ENCODE measurements around the gene ADAMTSL3. TPM values are rescaled to one million over a fixed set of nuclear protein-coding genes. Genes with fewer than 3 reads are reported as not detected.
"Not testable (repeated sequence)": the region's sequence is repeated elsewhere in the genome, so short reads cannot be mapped to it uniquely, and the experiment has no call there.

Gene ADAMTSL3
- total RNA-seq, 5 donors from 2014 or later (not counting 1 experiment from before 2014, with no cell fraction given), result 0.07 to 0.15 (median 0.12) TPM; not detected in 1

- 33% methylated on average over 1 of the region's 2 CpGs for WGBS (ENCODE audit: insufficient coverage)
- peaks cover 0 to 10% of the 10 kb centered on the region in 2 experiments for H3K27me3 ChIP-seq (replicated peaks in 1 of 2; ENCODE audit: control insufficient read depth in 2 of 2, extremely low read depth in 1 of 2, insufficient read depth in 2 of 2, low read length in 1 of 2)
- Mint-ChIP-seq H3K4me3 (no peak overlapping the region), H3K27me3 (peaks cover 11 to 12% of the 10 kb centered on the region in 2 donors), H3K4me1 (no peaks in the 10 kb centered on the region), H3K36me3 (no peaks in the 10 kb centered on the region), H3K9me3 (peaks cover 6 to 10% (median 8%) of the 10 kb centered on the region in 3 donors), H3K27ac (no peak overlapping the region)
- H3K4me3 ChIP-seq (ENCODE audit: control insufficient read depth in 1 of 2, extremely low read depth in 1 of 2, low read length in 1 of 2), result no peak overlapping the region
- H3K27ac ChIP-seq (ENCODE audit: low read length), result no peak overlapping the region
- no peak for DNase-seq
- H3K9me3 ChIP-seq, result no peaks in the 10 kb centered on the region
- no peak for ATAC-seq (replicated peaks in 1 of 4)
- H3K36me3 ChIP-seq (ENCODE audit: control insufficient read depth in 2 of 2, extremely low read depth in 1 of 2, insufficient read depth in 1 of 2, low read length in 1 of 2), result no peaks in the 10 kb centered on the region
- CTCF ChIA-PET, result no interaction called here
- no peaks in the 10 kb centered on the region for H3K4me1 ChIP-seq (ENCODE audit: control insufficient read depth in 1 of 2, extremely low read depth in 1 of 2, insufficient read depth in 2 of 2, low read length in 2 of 2)
- POLR2A ChIA-PET, result no interaction called here
Observed at GRCh38 chr15:83959477-83959876, 305.6 kb downstream of the ADAMTSL3 start.

- no peaks in the 10 kb centered on the region for H3K9me3 ChIP-seq
- H3K36me3 ChIP-seq (ENCODE audit: control insufficient read depth in 2 of 2, extremely low read depth in 1 of 2, insufficient read depth in 1 of 2, low read length in 1 of 2), result no peaks in the 10 kb centered on the region
- ATAC-seq (replicated peaks in 1 of 4), result no peak
- H3K4me3 ChIP-seq (ENCODE audit: control insufficient read depth in 1 of 2, extremely low read depth in 1 of 2, low read length in 1 of 2), result no peak overlapping the region
- H3K27ac ChIP-seq (ENCODE audit: low read length), result no peak overlapping the region
- Mint-ChIP-seq H3K27ac (no peak overlapping the region), H3K4me3 (no peak overlapping the region), H3K9me3 (peaks cover 6 to 15% (median 11%) of the 10 kb centered on the region in 3 donors), H3K4me1 (no peaks in the 10 kb centered on the region), H3K27me3 (peaks cover 7 to 10% of the 10 kb centered on the region in 2 donors), H3K36me3 (no peaks in the 10 kb centered on the region)
- no peak for DNase-seq
- POLR2A ChIA-PET, result no interaction called here
- peaks cover 0 to 7% of the 10 kb centered on the region in 2 experiments for H3K27me3 ChIP-seq (replicated peaks in 1 of 2; ENCODE audit: control insufficient read depth in 2 of 2, extremely low read depth in 1 of 2, insufficient read depth in 2 of 2, low read length in 1 of 2)
- no peaks in the 10 kb centered on the region for H3K4me1 ChIP-seq (ENCODE audit: control insufficient read depth in 1 of 2, extremely low read depth in 1 of 2, insufficient read depth in 2 of 2, low read length in 2 of 2)
- CTCF ChIA-PET, result interaction anchor here in 1 of 2 donors (0.6 kb wide), 1 partner anchor 13 kb away, joined by 4 read pairs; no protein-coding TSS in a partner anchor
- WGBS (ENCODE audit: insufficient coverage), result 79% methylated on average over 3 of the region's 6 CpGs
Observed at GRCh38 chr15:83960192-83960829, 306.4 kb downstream of the ADAMTSL3 start.

- POLR2A ChIA-PET, result no interaction called here
- Histone ChIP-seq H3K4me1 (ENCODE audit: control insufficient read depth in 1 of 2, extremely low read depth in 1 of 2, insufficient read depth in 2 of 2, low read length in 2 of 2) (no peaks in the 10 kb centered on the region), H3K27ac (ENCODE audit: low read length) (no peak overlapping the region), H3K36me3 (ENCODE audit: control insufficient read depth in 2 of 2, extremely low read depth in 1 of 2, insufficient read depth in 1 of 2, low read length in 1 of 2) (no peaks in the 10 kb centered on the region), H3K4me3 (ENCODE audit: control insufficient read depth in 1 of 2, extremely low read depth in 1 of 2, low read length in 1 of 2) (no peak overlapping the region), H3K27me3 (replicated peaks in 1 of 2; ENCODE audit: control insufficient read depth in 2 of 2, extremely low read depth in 1 of 2, insufficient read depth in 2 of 2, low read length in 1 of 2) (no peaks in the 10 kb centered on the region), H3K9me3 (no peaks in the 10 kb centered on the region)
- CTCF ChIA-PET, result no interaction called here
- H3K9me3 Mint-ChIP-seq, result peaks cover 14 to 23% (median 20%) of the 10 kb centered on the region in 3 donors
- ATAC-seq (replicated peaks in 1 of 4), result no peak
- no peaks in the 10 kb centered on the region for H3K36me3 Mint-ChIP-seq
- 100% methylated on average over 1 of the region's 3 CpGs for WGBS (ENCODE audit: insufficient coverage)
- H3K4me1 Mint-ChIP-seq, result no peaks in the 10 kb centered on the region
- peaks cover 4 to 10% of the 10 kb centered on the region in 2 donors for H3K27me3 Mint-ChIP-seq
- no peak overlapping the region for H3K27ac Mint-ChIP-seq
- no peak overlapping the region for H3K4me3 Mint-ChIP-seq
- DNase-seq, result no peak
Observed at GRCh38 chr15:83961311-83961710, 307.4 kb downstream of the ADAMTSL3 start.

GRCh38 chr15:83964967-83965366 lies 311.0 kb downstream of the ADAMTSL3 start:
- H3K27me3 ChIP-seq (replicated peaks in 1 of 2; ENCODE audit: control insufficient read depth in 2 of 2, extremely low read depth in 1 of 2, insufficient read depth in 2 of 2, low read length in 1 of 2); H3K4me1 ChIP-seq (ENCODE audit: control insufficient read depth in 1 of 2, extremely low read depth in 1 of 2, insufficient read depth in 2 of 2, low read length in 2 of 2); ATAC-seq (replicated peaks in 1 of 4); H3K9me3 ChIP-seq; H3K36me3 Mint-ChIP-seq; H3K4me1 Mint-ChIP-seq; DNase-seq; H3K4me3 Mint-ChIP-seq; H3K4me3 ChIP-seq (ENCODE audit: control insufficient read depth in 1 of 2, extremely low read depth in 1 of 2, low read length in 1 of 2); H3K27ac ChIP-seq (ENCODE audit: low read length); H3K36me3 ChIP-seq (ENCODE audit: control insufficient read depth in 2 of 2, extremely low read depth in 1 of 2, insufficient read depth in 1 of 2, low read length in 1 of 2); H3K27me3 Mint-ChIP-seq; H3K27ac Mint-ChIP-seq; CTCF ChIA-PET: not testable (repeated sequence)
- no CpG with 5 or more reads among the region's 1 CpG for WGBS (ENCODE audit: insufficient coverage)
- POLR2A ChIA-PET, result interaction anchor here in 1 of 2 donors (0.6 kb wide), 1 partner anchor 19 kb away, joined by 11 read pairs; no protein-coding TSS in a partner anchor
- peaks cover 18 to 27% (median 20%) of the 10 kb centered on the region in 3 donors for H3K9me3 Mint-ChIP-seq

GRCh38 chr15:83970295-83970890 lies 316.5 kb downstream of the ADAMTSL3 start:
- CTCF ChIA-PET, result no interaction called here
- H3K36me3 ChIP-seq (ENCODE audit: control insufficient read depth in 2 of 2, extremely low read depth in 1 of 2, insufficient read depth in 1 of 2, low read length in 1 of 2), result no peaks in the 10 kb centered on the region
- H3K4me3 ChIP-seq (ENCODE audit: control insufficient read depth in 1 of 2, extremely low read depth in 1 of 2, low read length in 1 of 2), result no peak overlapping the region
- peaks cover 2 to 4% of the 10 kb centered on the region in 2 donors for H3K27me3 Mint-ChIP-seq
- H3K9me3 ChIP-seq, result no peaks in the 10 kb centered on the region
- no peaks in the 10 kb centered on the region for H3K27me3 ChIP-seq (replicated peaks in 1 of 2; ENCODE audit: control insufficient read depth in 2 of 2, extremely low read depth in 1 of 2, insufficient read depth in 2 of 2, low read length in 1 of 2)
- no peak overlapping the region for H3K27ac ChIP-seq (ENCODE audit: low read length)
- no peaks in the 10 kb centered on the region for H3K4me1 Mint-ChIP-seq
- ATAC-seq (replicated peaks in 1 of 4) (no peak), DNase-seq (no peak)
- peaks cover 8 to 15% (median 10%) of the 10 kb centered on the region in 3 donors for H3K9me3 Mint-ChIP-seq
- 92% methylated on average over 7 of the region's 12 CpGs for WGBS (ENCODE audit: insufficient coverage)
- no peak overlapping the region for H3K27ac Mint-ChIP-seq
- no peaks in the 10 kb centered on the region for H3K36me3 Mint-ChIP-seq
- no peak overlapping the region for H3K4me3 Mint-ChIP-seq
- H3K4me1 ChIP-seq (ENCODE audit: control insufficient read depth in 1 of 2, extremely low read depth in 1 of 2, insufficient read depth in 2 of 2, low read length in 2 of 2), result no peaks in the 10 kb centered on the region
- POLR2A ChIA-PET, result no interaction called here

GRCh38 chr15:83971992-83972391 lies 318.1 kb downstream of the ADAMTSL3 start:
- H3K4me3 ChIP-seq (ENCODE audit: control insufficient read depth in 1 of 2, extremely low read depth in 1 of 2, low read length in 1 of 2), result no peak overlapping the region
- DNase-seq (no peak), ATAC-seq (replicated peaks in 1 of 4) (no peak)
- H3K27ac Mint-ChIP-seq, result no peak overlapping the region
- no peak overlapping the region for H3K27ac ChIP-seq (ENCODE audit: low read length)
- H3K27me3 Mint-ChIP-seq, result peaks cover 3 to 5% of the 10 kb centered on the region in 2 donors
- no peaks in the 10 kb centered on the region for H3K4me1 Mint-ChIP-seq
- H3K9me3 Mint-ChIP-seq, result peaks cover 0 to 5% (median 3%) of the 10 kb centered on the region in 3 donors
- no peaks in the 10 kb centered on the region for H3K4me1 ChIP-seq (ENCODE audit: control insufficient read depth in 1 of 2, extremely low read depth in 1 of 2, insufficient read depth in 2 of 2, low read length in 2 of 2)
- 83% methylated on average over 3 of the region's 3 CpGs for WGBS (ENCODE audit: insufficient coverage)
- POLR2A ChIA-PET, result no interaction called here
- CTCF ChIA-PET, result no interaction called here
- H3K27me3 ChIP-seq (replicated peaks in 1 of 2; ENCODE audit: control insufficient read depth in 2 of 2, extremely low read depth in 1 of 2, insufficient read depth in 2 of 2, low read length in 1 of 2), result no peaks in the 10 kb centered on the region
- no peak overlapping the region for H3K4me3 Mint-ChIP-seq
- H3K36me3 Mint-ChIP-seq, result no peaks in the 10 kb centered on the region
- no peaks in the 10 kb centered on the region for H3K36me3 ChIP-seq (ENCODE audit: control insufficient read depth in 2 of 2, extremely low read depth in 1 of 2, insufficient read depth in 1 of 2, low read length in 1 of 2)
- no peaks in the 10 kb centered on the region for H3K9me3 ChIP-seq

Data from T-cell (primary cell).